Measurements from ENCODE around the gene GLRX.

DNA sequence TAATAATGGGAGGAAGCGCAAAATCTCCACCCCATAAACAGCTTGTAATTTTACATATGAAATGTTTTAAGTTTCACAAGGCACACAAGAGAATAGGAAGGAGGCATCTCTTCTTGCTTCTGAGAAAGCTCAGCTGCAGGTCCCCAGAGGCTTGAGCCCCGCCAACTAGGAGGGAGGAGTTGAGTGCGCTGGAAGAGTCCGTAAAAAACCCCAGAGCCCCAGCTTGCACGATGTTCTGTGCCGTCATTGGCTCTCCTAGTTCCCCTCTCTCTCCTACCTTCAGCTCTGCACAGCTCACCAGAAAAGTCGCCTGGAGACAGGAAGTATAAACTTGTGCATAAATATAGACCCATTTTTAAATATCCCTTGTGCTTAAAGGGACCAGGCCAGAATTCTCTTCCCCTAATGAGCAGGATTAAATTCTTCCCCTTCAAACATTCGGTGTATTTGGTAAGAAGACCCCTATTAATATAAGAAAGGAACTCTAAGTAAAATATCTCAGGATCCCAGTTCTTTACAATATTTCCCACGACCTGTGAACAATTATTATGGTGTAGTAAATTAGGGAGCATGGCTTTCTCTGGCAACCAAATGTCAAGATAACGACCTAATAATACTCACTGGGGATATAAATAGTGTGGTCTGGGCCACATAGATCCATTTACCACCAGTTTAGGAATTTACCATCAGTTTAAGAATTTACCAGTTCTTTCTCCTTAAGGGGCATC lies 13.7 kb downstream of the GLRX start:
- TF ChIP-seq, protein P1, sequence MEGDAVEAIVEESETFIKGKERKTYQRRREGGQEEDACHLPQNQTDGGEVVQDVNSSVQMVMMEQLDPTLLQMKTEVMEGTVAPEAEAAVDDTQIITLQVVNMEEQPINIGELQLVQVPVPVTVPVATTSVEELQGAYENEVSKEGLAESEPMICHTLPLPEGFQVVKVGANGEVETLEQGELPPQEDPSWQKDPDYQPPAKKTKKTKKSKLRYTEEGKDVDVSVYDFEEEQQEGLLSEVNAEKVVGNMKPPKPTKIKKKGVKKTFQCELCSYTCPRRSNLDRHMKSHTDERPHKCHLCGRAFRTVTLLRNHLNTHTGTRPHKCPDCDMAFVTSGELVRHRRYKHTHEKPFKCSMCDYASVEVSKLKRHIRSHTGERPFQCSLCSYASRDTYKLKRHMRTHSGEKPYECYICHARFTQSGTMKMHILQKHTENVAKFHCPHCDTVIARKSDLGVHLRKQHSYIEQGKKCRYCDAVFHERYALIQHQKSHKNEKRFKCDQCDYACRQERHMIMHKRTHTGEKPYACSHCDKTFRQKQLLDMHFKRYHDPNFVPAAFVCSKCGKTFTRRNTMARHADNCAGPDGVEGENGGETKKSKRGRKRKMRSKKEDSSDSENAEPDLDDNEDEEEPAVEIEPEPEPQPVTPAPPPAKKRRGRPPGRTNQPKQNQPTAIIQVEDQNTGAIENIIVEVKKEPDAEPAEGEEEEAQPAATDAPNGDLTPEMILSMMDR (IDR thresholded peaks at IDR 0.05) = no peak
- no peak for TF ChIP-seq POLR2A (IDR thresholded peaks at IDR 0.05)
